Measurements from ENCODE around the gene MON1A.

MON1A gene

GRCh38 chr3:49867871-49868321 lies 61.7 kb downstream of the MON1A start:
- Histone ChIP-seq H3K9ac (ENCODE audit: low read length) (no peak overlapping the region), H2AFZ (ENCODE audit: low read depth, low read length) (no peak overlapping the region), H3K36me3 (replicated peaks; ENCODE audit: low read depth, low read length) (no peaks in the 10 kb centered on the region), H3K79me2 (ENCODE audit: low read length) (no peaks in the 10 kb centered on the region), H4K20me1 (ENCODE audit: insufficient read depth, low read length) (no peaks in the 10 kb centered on the region), H3K4me2 (ENCODE audit: low read length) (no peak overlapping the region), H3K27ac (ENCODE audit: low read length) (no peak overlapping the region), H3K4me1 (ENCODE audit: low read length) (no peaks in the 10 kb centered on the region; the same call in 1 of the 2 replicates), H3K4me3 (ENCODE audit: low read length) (no peak overlapping the region), H3K27me3 (ENCODE audit: low read depth, low read length) (peaks cover 57% of the 10 kb centered on the region), H3K9me3 (ENCODE audit: insufficient read depth, low read length) (no peaks in the 10 kb centered on the region)
- no peak for TF ChIP-seq EZH2phosphoT487 (IDR thresholded peaks at IDR 0.05; ENCODE audit: low read depth)
- TF ChIP-seq, protein P1, sequence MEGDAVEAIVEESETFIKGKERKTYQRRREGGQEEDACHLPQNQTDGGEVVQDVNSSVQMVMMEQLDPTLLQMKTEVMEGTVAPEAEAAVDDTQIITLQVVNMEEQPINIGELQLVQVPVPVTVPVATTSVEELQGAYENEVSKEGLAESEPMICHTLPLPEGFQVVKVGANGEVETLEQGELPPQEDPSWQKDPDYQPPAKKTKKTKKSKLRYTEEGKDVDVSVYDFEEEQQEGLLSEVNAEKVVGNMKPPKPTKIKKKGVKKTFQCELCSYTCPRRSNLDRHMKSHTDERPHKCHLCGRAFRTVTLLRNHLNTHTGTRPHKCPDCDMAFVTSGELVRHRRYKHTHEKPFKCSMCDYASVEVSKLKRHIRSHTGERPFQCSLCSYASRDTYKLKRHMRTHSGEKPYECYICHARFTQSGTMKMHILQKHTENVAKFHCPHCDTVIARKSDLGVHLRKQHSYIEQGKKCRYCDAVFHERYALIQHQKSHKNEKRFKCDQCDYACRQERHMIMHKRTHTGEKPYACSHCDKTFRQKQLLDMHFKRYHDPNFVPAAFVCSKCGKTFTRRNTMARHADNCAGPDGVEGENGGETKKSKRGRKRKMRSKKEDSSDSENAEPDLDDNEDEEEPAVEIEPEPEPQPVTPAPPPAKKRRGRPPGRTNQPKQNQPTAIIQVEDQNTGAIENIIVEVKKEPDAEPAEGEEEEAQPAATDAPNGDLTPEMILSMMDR (IDR thresholded peaks at IDR 0.05; ENCODE audit: low read depth, low read length): no peak

GRCh38 chr3:49867400-49867799 lies 62.2 kb downstream of the MON1A start:
- H3K4me3 ChIP-seq (ENCODE audit: low read length): no peak overlapping the region

DNA sequence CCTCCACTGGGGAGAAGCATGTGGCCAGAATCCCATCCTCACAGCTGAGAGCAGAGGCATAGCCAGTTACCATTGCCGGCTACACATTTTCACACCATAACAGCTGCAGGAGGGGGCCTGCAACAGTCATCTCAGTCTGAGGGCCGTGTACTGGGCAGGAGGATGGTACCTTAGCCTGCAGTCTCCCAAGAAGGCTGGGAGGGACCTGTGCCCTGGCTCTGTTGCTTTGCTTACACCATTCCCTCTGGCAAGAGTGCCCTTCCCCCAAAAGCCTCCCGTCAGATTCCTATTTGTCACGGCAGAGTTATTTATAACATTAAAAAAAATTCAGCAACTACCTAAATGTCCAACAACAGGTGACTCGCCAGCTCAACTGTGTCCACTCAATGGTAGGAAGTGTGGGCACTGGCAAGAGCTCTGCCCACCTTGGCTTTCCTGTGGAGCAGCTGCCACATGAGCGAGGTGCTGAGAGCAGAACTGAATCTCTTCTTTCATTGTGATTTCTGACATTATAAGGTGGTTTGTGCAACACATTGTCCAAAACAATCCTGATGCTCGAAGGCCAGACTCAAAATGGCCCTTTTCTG lies 64.3 kb downstream of the MON1A start:
- Histone ChIP-seq H3K9ac (ENCODE audit: low read length) (no peak overlapping the region), H3K9me3 (ENCODE audit: insufficient read depth, low read length) (no peaks in the 10 kb centered on the region), H2AFZ (ENCODE audit: low read depth, low read length) (no peak overlapping the region), H3K27me3 (ENCODE audit: low read depth, low read length) (peaks cover 52% of the 10 kb centered on the region), H3K4me1 (ENCODE audit: low read length) (no peaks in the 10 kb centered on the region; the same call in 1 of the 2 replicates), H3K79me2 (ENCODE audit: low read length) (no peaks in the 10 kb centered on the region), H4K20me1 (ENCODE audit: insufficient read depth, low read length) (no peaks in the 10 kb centered on the region), H3K4me3 (ENCODE audit: low read length) (no peak overlapping the region), H3K27ac (ENCODE audit: low read length) (no peak overlapping the region), H3K36me3 (replicated peaks; ENCODE audit: low read depth, low read length) (no peaks in the 10 kb centered on the region), H3K4me2 (ENCODE audit: low read length) (no peak overlapping the region)
- no peak for TF ChIP-seq EZH2phosphoT487 (IDR thresholded peaks at IDR 0.05; ENCODE audit: low read depth)
- TF ChIP-seq, protein P1 (IDR thresholded peaks at IDR 0.05; ENCODE audit: low read depth, low read length): no peak

More at GRCh38 chr3:49867400-49867799, 62.2 kb downstream of the MON1A start:
- no peaks in the 10 kb centered on the region for H3K79me2 ChIP-seq (ENCODE audit: low read length)
- H4K20me1 ChIP-seq (ENCODE audit: insufficient read depth, low read length): no peaks in the 10 kb centered on the region
- no peak overlapping the region for H3K27ac ChIP-seq (ENCODE audit: low read length)
- no peak for TF ChIP-seq EZH2phosphoT487 (IDR thresholded peaks at IDR 0.05; ENCODE audit: low read depth)
- TF ChIP-seq, protein P1 (IDR thresholded peaks at IDR 0.05; ENCODE audit: low read depth, low read length): no peak
- no peak overlapping the region for H2AFZ ChIP-seq (ENCODE audit: low read depth, low read length)
- no peak overlapping the region for H3K9ac ChIP-seq (ENCODE audit: low read length)
- H3K9me3 ChIP-seq (ENCODE audit: insufficient read depth, low read length): no peaks in the 10 kb centered on the region
- H3K4me2 ChIP-seq (ENCODE audit: low read length): no peak overlapping the region
- peaks cover 61% of the 10 kb centered on the region for H3K27me3 ChIP-seq (ENCODE audit: low read depth, low read length)
- no peaks in the 10 kb centered on the region for H3K36me3 ChIP-seq (replicated peaks; ENCODE audit: low read depth, low read length)
- no peaks in the 10 kb centered on the region; the same call in 1 of the 2 replicates for H3K4me1 ChIP-seq (ENCODE audit: low read length)

DNA sequence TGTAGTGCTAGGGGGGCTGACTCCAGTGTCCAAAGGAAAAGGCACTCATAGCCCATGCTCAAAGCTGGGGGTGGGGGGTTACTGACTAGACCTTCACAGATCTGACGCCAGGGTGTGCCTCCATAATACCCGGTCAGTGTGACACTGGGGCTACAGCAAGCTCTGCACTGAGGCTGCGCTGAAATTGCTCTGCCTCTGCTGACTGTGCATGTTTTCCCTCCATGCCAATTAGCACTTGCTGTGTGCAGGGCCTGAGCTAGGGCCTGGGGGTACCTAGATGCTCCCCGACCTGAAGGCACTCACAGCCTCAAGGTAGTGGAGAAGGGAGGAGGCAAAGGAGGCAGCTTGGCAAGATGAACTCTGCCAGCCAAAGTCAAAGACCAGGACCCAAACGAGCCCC lies 65.1 kb downstream of the MON1A start:
- Histone ChIP-seq H2AFZ (ENCODE audit: low read depth, low read length) (no peak overlapping the region), H3K9ac (ENCODE audit: low read length) (no peak overlapping the region), H3K4me1 (ENCODE audit: low read length) (no peaks in the 10 kb centered on the region; the same call in 1 of the 2 replicates), H3K27me3 (ENCODE audit: low read depth, low read length) (peaks cover 50% of the 10 kb centered on the region), H3K9me3 (ENCODE audit: insufficient read depth, low read length) (no peaks in the 10 kb centered on the region), H4K20me1 (ENCODE audit: insufficient read depth, low read length) (no peaks in the 10 kb centered on the region), H3K36me3 (replicated peaks; ENCODE audit: low read depth, low read length) (no peaks in the 10 kb centered on the region), H3K4me3 (ENCODE audit: low read length) (no peak overlapping the region), H3K27ac (ENCODE audit: low read length) (no peak overlapping the region), H3K79me2 (ENCODE audit: low read length) (no peaks in the 10 kb centered on the region), H3K4me2 (ENCODE audit: low read length) (no peak overlapping the region)
- TF ChIP-seq, protein P1 (IDR thresholded peaks at IDR 0.05; ENCODE audit: low read depth, low read length): no peak
